NB4 (cell line): Measurements from ENCODE around the gene KLK12.

Experiments
- POLR2A ChIP-seq: IDR thresholded peaks from 2 replicates; pipeline ENCODE4 v1.6.1; 2011; ENCODE audit warnings: mild to moderate bottlenecking; ENCODE audit not compliant: insufficient read length; ENCODE audit errors: extremely low read depth
- TF ChIP-seq, protein P1 (sequence below): IDR thresholded peaks from one replicate; pipeline ENCODE4 v1.5.1; 2012; ENCODE audit warnings: low read depth, low read length
- TF ChIP-seq, protein P2 (sequence below): IDR thresholded peaks from 2 replicates; pipeline ENCODE4 v1.6.1; 2011; ENCODE audit warnings: low read depth, low read length

DNA sequence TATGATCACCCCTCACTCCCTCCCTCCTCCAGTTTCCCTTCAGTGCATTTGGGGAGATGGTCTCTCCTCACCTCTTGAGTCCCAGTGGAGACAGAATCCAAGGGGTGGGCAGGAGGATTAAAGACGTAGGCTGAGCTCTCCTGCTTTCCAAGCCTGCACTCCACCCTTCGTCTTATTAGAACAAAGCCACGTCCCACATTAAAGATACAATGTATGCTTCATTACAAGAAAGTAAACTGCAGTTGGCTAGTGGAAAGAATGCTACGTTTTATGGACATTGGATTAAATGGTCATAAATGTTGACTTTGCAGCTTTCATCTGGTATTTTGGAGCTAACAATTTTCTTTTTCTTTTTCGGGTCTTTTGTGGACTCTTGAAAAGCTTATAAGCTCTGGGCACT is 6.9 kb downstream of the KLK12 start:
- TF ChIP-seq, protein P1, sequence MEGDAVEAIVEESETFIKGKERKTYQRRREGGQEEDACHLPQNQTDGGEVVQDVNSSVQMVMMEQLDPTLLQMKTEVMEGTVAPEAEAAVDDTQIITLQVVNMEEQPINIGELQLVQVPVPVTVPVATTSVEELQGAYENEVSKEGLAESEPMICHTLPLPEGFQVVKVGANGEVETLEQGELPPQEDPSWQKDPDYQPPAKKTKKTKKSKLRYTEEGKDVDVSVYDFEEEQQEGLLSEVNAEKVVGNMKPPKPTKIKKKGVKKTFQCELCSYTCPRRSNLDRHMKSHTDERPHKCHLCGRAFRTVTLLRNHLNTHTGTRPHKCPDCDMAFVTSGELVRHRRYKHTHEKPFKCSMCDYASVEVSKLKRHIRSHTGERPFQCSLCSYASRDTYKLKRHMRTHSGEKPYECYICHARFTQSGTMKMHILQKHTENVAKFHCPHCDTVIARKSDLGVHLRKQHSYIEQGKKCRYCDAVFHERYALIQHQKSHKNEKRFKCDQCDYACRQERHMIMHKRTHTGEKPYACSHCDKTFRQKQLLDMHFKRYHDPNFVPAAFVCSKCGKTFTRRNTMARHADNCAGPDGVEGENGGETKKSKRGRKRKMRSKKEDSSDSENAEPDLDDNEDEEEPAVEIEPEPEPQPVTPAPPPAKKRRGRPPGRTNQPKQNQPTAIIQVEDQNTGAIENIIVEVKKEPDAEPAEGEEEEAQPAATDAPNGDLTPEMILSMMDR, result no peak
- no peak for TF ChIP-seq POLR2A
- TF ChIP-seq, protein P2, sequence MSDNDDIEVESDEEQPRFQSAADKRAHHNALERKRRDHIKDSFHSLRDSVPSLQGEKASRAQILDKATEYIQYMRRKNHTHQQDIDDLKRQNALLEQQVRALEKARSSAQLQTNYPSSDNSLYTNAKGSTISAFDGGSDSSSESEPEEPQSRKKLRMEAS, result no peak
